Activated T-cell treated with anti-CD3 and anti-CD28 coated beads, Interleukin-2, amount 50 U/mL, for 4 hours (primary cell): ENCODE results near the gene ILK. TPM values are rescaled to one million over a fixed set of nuclear protein-coding genes. Genes with fewer than 3 reads are reported as not detected.

ENCODE experiments used
- ATAC-seq, 2 donors: fragments of 200-7000 bp; cut with Tn5 transposase; one replicate each; pipeline ENCODE4 v1.10.0; 2021
- DNase-seq: peaks from one replicate; pipeline ENCODE4 v3.0.0-alpha.2; 2020
- H3K27me3 Mint-ChIP-seq: one replicate; pipeline ENCODE4 v1.8.0; 2021; ENCODE audit warnings: low read depth, mixed read lengths
- H3K36me3 Mint-ChIP-seq: one replicate; pipeline ENCODE4 v1.8.0; 2022; ENCODE audit warnings: mixed read lengths; ENCODE audit not compliant: insufficient read depth
- H3K4me1 Mint-ChIP-seq: one replicate; pipeline ENCODE4 v1.8.0; 2021; ENCODE audit warnings: low read depth, mixed read lengths
- H3K4me3 Mint-ChIP-seq: one replicate; pipeline ENCODE4 v1.8.0; 2021; ENCODE audit warnings: mild to moderate bottlenecking, moderate library complexity, mixed read lengths
- H3K9me3 Mint-ChIP-seq: one replicate; pipeline ENCODE4 v1.8.0; 2021; ENCODE audit warnings: mixed read lengths
- total RNA-seq, 3 donors: library from RNA; stranded (reverse); gene quantifications; one replicate each; pipeline ENCODE4 v1.2.1, GENCODE V29; 2021

ILK gene
- total RNA-seq, 3 donors from 2014 or later = 38.6 to 48.9 (median 45.0) TPM

GRCh38 chr11:6640036-6640984, 36.7 kb downstream of the ILK start:
- Mint-ChIP-seq H3K4me3 (no peak overlapping the region), H3K27me3 (no peaks in the 10 kb centered on the region), H3K36me3 (no peaks in the 10 kb centered on the region), H3K9me3 (no peaks in the 10 kb centered on the region), H3K4me1 (no peaks in the 10 kb centered on the region)
- ATAC-seq = no peak
- DNase-seq = no peak

- no peaks in the 10 kb centered on the region for H3K4me1 Mint-ChIP-seq
- no peak overlapping the region for H3K4me3 Mint-ChIP-seq
- H3K9me3 Mint-ChIP-seq = no peaks in the 10 kb centered on the region
- no peak for ATAC-seq
- H3K36me3 Mint-ChIP-seq = no peaks in the 10 kb centered on the region
- H3K27me3 Mint-ChIP-seq = no peaks in the 10 kb centered on the region
- DNase-seq = no peak
Measured at GRCh38 chr11:6640985-6641701, 37.6 kb downstream of the ILK start.

GRCh38 chr11:6642957-6643356, 39.4 kb downstream of the ILK start:
- Mint-ChIP-seq H3K9me3 (no peaks in the 10 kb centered on the region), H3K36me3 (no peaks in the 10 kb centered on the region), H3K27me3 (no peaks in the 10 kb centered on the region), H3K4me3 (no peak overlapping the region), H3K4me1 (no peaks in the 10 kb centered on the region)
- DNase-seq = no peak
- no peak for ATAC-seq

GRCh38 chr11:6646071-6646470, 42.5 kb downstream of the ILK start:
- DNase-seq = no peak

GRCh38 chr11:6646576-6646917, 43.0 kb downstream of the ILK start:
- no peaks in the 10 kb centered on the region for H3K4me1 Mint-ChIP-seq
- H3K9me3 Mint-ChIP-seq = no peaks in the 10 kb centered on the region
- peak in 1 of 2 donors; percentile 1 for ATAC-seq
- no peak overlapping the region for H3K4me3 Mint-ChIP-seq
- no peaks in the 10 kb centered on the region for H3K36me3 Mint-ChIP-seq
- H3K27me3 Mint-ChIP-seq = no peaks in the 10 kb centered on the region
- no peak for DNase-seq

More at GRCh38 chr11:6646071-6646470, 42.5 kb downstream of the ILK start:
- no peak for ATAC-seq
- no peaks in the 10 kb centered on the region for H3K27me3 Mint-ChIP-seq
- no peaks in the 10 kb centered on the region for H3K36me3 Mint-ChIP-seq
- H3K4me1 Mint-ChIP-seq = no peaks in the 10 kb centered on the region
- peak overlapping the region; percentile 14 for H3K4me3 Mint-ChIP-seq
- H3K9me3 Mint-ChIP-seq = no peaks in the 10 kb centered on the region

GRCh38 chr11:6646918-6647679, 43.5 kb downstream of the ILK start:
- DNase-seq (no peak), ATAC-seq (peak; percentile 32 to 56)
- Mint-ChIP-seq H3K4me3 (no peak overlapping the region), H3K9me3 (no peaks in the 10 kb centered on the region), H3K36me3 (no peaks in the 10 kb centered on the region), H3K4me1 (no peaks in the 10 kb centered on the region), H3K27me3 (no peaks in the 10 kb centered on the region)

- ATAC-seq (no peak), DNase-seq (no peak)
- no peaks in the 10 kb centered on the region for H3K36me3 Mint-ChIP-seq
- H3K27me3 Mint-ChIP-seq = no peaks in the 10 kb centered on the region
- no peak overlapping the region for H3K4me3 Mint-ChIP-seq
- no peaks in the 10 kb centered on the region for H3K9me3 Mint-ChIP-seq
- H3K4me1 Mint-ChIP-seq = no peaks in the 10 kb centered on the region
Measured at GRCh38 chr11:6647836-6648235, 44.3 kb downstream of the ILK start.

GRCh38 chr11:6648501-6648900, 44.9 kb downstream of the ILK start:
- ATAC-seq (no peak), DNase-seq (no peak)
- Mint-ChIP-seq H3K36me3 (no peaks in the 10 kb centered on the region), H3K27me3 (no peaks in the 10 kb centered on the region), H3K4me3 (no peak overlapping the region), H3K9me3 (no peaks in the 10 kb centered on the region), H3K4me1 (no peaks in the 10 kb centered on the region)

- DNase-seq (no peak), ATAC-seq (no peak)
- H3K9me3 Mint-ChIP-seq = no peaks in the 10 kb centered on the region
- H3K27me3 Mint-ChIP-seq = no peaks in the 10 kb centered on the region
- H3K36me3 Mint-ChIP-seq = no peaks in the 10 kb centered on the region
- H3K4me3 Mint-ChIP-seq = no peak overlapping the region
- H3K4me1 Mint-ChIP-seq = no peaks in the 10 kb centered on the region
Measured at GRCh38 chr11:6650104-6650503, 46.5 kb downstream of the ILK start.

- no peaks in the 10 kb centered on the region for H3K27me3 Mint-ChIP-seq
- ATAC-seq = peak; percentile 66 to 67
Measured at GRCh38 chr11:6650980-6651379, 47.4 kb downstream of the ILK start.

GRCh38 chr11:6652182-6652581, 48.6 kb downstream of the ILK start:
- Mint-ChIP-seq H3K36me3 (no peaks in the 10 kb centered on the region), H3K9me3 (no peaks in the 10 kb centered on the region), H3K4me1 (peaks cover 3% of the 10 kb centered on the region), H3K4me3 (no peak overlapping the region), H3K27me3 (peaks cover 3% of the 10 kb centered on the region)
- DNase-seq (no peak), ATAC-seq (no peak)

More at GRCh38 chr11:6650980-6651379, 47.4 kb downstream of the ILK start:
- Mint-ChIP-seq H3K36me3 (no peaks in the 10 kb centered on the region), H3K4me3 (no peak overlapping the region), H3K4me1 (peaks cover under 1% of the 10 kb centered on the region), H3K9me3 (no peaks in the 10 kb centered on the region)
- DNase-seq = peak; percentile 43

- peaks cover 3% of the 10 kb centered on the region for H3K27me3 Mint-ChIP-seq
- H3K9me3 Mint-ChIP-seq = no peaks in the 10 kb centered on the region
- DNase-seq = no peak
- no peak overlapping the region for H3K4me3 Mint-ChIP-seq
- no peak for ATAC-seq
- peaks cover 3% of the 10 kb centered on the region for H3K4me1 Mint-ChIP-seq
- no peaks in the 10 kb centered on the region for H3K36me3 Mint-ChIP-seq
Measured at GRCh38 chr11:6653097-6653496, 49.5 kb downstream of the ILK start.

- H3K9me3 Mint-ChIP-seq = no peaks in the 10 kb centered on the region
- DNase-seq = no peak
- H3K36me3 Mint-ChIP-seq = no peaks in the 10 kb centered on the region
- ATAC-seq = no peak
- H3K4me1 Mint-ChIP-seq = peaks cover 3% of the 10 kb centered on the region
- peaks cover 3% of the 10 kb centered on the region for H3K27me3 Mint-ChIP-seq
- H3K4me3 Mint-ChIP-seq = no peak overlapping the region
Measured at GRCh38 chr11:6653656-6654055, 50.1 kb downstream of the ILK start.

GRCh38 chr11:6654281-6655019, 50.9 kb downstream of the ILK start:
- H3K36me3 Mint-ChIP-seq = no peaks in the 10 kb centered on the region
- H3K9me3 Mint-ChIP-seq = no peaks in the 10 kb centered on the region
- peaks cover 3% of the 10 kb centered on the region for H3K4me1 Mint-ChIP-seq
- peaks cover 3% of the 10 kb centered on the region for H3K27me3 Mint-ChIP-seq
- ATAC-seq (peak in 1 of 2 donors; percentile 6), DNase-seq (no peak)
- H3K4me3 Mint-ChIP-seq = no peak overlapping the region
